LNCAP (cell line): ENCODE data around the gene LEPR.

Experiments
- TF ChIP-seq, protein P1 (sequence below): fragments of 450-650 bp; IDR thresholded peaks from 2 replicates; pipeline ENCODE4 v1.5.1; 2017; ENCODE audit warnings: mild to moderate bottlenecking

Gene LEPR

DNA sequence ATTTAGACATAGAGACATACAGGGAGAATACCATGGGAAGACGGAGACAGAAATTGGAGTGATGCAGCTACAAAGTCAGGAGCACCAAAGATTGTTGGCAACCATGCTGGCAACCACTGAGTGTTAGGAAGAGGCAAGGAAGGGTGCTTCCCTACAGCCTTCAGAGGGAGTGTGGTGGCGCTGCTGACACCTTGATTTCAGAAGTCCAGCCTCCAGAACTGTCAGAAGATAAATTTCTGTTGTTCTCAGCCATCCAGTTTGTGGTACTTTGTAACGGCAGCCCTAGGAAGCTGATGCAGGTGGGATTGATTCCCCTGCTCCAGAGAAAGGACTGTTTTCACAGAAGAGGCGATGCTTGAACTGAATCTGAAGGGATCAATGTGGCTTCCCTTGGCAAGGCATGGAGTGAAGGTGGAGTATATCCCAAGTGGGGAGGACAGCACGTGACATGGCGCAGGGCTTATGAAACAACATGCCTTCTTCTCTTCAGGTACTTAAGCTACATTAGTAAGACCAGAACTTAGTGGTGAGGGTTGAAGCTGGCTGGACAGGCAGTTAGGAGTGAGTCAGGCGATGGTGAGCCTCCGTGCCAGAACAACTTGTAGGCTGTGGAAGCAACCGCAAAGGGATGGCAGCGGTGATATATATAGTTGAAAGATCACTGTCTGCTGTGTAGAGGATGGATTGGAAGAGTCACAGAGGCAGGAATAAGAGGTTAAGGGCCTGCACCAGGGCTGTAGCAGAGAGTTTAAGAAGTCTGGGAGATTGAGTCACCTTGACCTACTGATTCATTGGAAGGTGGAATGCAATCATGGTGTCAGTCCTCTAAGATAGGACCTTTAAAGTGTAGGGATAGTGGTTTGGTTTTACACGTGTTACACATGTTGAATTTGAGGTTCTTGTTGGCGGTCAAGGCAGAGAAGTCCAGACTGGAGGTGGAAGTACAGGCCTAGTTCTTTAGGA, 2.1 kb downstream of the LEPR start:
- TF ChIP-seq, protein P1, sequence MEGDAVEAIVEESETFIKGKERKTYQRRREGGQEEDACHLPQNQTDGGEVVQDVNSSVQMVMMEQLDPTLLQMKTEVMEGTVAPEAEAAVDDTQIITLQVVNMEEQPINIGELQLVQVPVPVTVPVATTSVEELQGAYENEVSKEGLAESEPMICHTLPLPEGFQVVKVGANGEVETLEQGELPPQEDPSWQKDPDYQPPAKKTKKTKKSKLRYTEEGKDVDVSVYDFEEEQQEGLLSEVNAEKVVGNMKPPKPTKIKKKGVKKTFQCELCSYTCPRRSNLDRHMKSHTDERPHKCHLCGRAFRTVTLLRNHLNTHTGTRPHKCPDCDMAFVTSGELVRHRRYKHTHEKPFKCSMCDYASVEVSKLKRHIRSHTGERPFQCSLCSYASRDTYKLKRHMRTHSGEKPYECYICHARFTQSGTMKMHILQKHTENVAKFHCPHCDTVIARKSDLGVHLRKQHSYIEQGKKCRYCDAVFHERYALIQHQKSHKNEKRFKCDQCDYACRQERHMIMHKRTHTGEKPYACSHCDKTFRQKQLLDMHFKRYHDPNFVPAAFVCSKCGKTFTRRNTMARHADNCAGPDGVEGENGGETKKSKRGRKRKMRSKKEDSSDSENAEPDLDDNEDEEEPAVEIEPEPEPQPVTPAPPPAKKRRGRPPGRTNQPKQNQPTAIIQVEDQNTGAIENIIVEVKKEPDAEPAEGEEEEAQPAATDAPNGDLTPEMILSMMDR = no peak

DNA sequence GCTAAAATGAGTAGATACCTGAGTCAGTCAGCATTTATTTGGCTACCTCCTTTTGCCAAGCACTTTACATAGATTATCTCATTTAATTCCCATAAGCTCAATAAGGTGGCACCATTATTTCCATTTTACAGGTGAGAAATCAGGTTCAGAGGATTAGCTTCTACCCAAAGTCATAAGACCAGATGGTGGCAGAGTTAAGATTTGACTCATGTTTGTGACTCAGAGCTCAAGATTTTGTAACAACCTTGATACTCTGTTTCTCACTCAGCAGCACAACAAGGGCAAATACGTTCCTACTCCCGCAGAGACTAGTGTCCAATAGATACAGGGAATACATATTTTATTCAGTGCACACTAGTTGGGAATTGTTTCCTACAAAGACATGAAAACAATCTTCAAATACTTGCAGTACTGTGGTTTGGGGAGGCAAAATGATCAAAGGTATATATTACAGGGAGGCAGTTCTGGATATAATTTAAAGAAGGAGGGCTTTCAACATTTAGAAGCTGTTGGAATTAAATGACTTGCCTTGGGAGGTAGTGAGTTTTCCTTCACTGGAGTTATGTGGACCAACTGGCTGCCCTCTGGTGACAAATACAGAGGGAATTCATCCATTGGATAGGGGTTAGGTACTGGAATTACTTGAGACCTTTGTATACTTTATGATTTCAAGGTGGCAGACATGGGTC, 3.6 kb downstream of the LEPR start:
- TF ChIP-seq, protein P1 = no peak

DNA sequence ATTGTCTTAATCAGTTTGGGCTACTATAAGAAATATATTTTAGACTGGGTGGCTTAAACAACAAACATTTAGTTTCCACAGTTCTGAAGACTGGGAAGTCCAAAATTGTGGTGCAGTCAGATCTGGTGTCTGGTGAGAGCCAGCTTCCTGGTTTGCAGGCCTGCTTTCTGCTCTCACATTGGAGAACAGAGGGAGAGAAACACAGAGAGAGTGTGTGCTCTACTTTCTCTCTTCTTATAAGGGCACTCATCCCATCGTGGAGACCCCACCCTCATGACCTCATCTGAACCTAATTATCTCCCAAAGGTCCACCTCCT, 4.1 kb downstream of the LEPR start:
- TF ChIP-seq, protein P1 = no peak

DNA sequence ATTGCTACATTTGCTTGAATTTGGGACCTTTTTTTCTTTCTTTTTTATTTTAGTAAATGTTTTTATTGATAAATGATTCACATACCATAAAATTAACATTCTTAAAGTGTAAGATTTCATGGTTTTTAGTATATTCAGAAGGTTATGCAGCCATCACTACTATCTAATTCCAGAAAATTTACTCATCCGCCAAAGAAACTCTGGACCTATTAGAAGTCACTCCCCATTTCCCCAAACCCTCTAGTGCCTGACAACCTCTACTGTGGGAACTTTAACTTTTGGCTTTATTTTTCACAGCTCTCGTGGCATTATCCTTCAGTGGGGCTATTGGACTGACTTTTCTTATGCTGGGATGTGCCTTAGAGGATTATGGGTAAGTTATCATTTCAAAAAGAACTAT, 4.5 kb downstream of the LEPR start:
- TF ChIP-seq, protein P1 = no peak

DNA sequence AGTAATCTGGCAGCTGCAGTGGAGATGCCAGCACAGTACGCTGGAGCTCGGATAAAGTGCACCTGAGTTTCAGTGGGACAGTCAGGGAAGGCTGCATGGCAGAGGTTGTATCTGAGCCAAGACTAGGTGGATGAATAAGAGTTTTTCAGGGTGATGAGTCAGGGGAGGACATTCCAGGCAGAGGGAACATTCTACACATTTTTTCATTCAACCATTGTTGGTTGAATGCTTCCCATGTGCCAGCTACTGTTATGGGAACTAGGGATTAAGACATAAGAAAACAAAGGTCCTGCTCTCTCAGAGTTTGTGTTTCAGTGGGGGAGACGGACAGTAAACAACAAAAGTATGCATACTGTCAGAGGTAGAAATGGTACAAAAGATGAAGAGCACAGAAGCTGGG, 5.2 kb downstream of the LEPR start:
- TF ChIP-seq, protein P1 = no peak

DNA sequence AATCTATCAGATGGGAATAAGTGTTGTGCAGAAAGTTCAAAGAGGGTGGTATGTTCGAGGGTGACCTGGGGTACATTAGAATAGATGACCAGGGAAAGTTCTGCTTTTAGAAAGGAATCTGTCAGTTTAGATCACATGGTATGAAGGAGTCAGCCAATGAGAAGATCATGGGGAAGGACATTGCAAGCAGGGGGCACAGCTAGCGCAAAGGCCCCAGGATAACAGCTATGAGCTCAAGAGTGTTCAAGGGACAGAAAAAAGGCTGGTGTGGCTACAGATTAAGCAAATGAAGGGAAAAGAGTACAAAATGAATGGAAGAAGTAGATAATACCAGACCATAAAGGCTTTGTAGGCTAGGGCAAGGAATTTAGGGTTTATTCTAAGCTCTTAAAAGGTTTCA, 8.6 kb downstream of the LEPR start:
- TF ChIP-seq, protein P1 = no peak

DNA sequence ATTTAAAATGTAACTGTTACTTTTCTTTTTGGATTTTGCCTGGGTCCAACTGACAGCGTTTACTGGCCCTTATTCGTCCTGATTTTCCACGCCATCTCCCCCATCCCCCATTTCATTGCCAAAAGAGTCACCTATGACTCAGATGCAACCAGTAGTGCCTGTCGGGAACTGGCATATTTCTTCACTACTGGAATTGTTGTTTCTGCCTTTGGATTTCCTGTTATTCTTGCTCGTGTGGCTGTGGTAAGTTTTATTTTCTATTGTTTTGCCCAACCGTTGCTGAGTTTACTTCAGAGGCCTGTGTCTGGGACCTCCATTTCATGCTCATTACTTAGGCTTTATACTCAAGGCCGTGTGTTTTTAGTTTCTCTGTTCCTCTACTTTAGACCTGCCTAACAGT, 9.3 kb downstream of the LEPR start:
- TF ChIP-seq, protein P1 = no peak
